Sigmoid colon (tissue), 7 donors: ENCODE data around the gene NRXN3. TPM values are rescaled to one million over a fixed set of nuclear protein-coding genes. Genes with fewer than 3 reads are reported as not detected.

Experiments used
- DNase-seq: peaks from one replicate; pipeline ENCODE4 v3.0.0-alpha.2; 2019
- H3K27ac ChIP-seq, 4 donors: fragments of 200-600 bp; sonication (generic); one replicate each; pipeline ENCODE4 v1.5.1; 2016 to 2019; ENCODE audit warnings: mild to moderate bottlenecking in 1 of 4
- H3K27me3 ChIP-seq, 3 donors: fragments of 200-600 bp; sonication (generic); one replicate each; pipeline ENCODE4 v1.5.1; 2019; ENCODE audit warnings: mild to moderate bottlenecking in 1 of 3
- H3K36me3 ChIP-seq, 4 donors: fragments of 200-600 bp; sonication (generic); one replicate each; pipeline ENCODE4 v1.5.1; 2016 to 2019
- H3K4me1 ChIP-seq, 4 donors: fragments of 200-600 bp; sonication (generic); one replicate each; pipeline ENCODE4 v1.5.1; 2017 to 2019
- H3K4me3 ChIP-seq, 4 donors: fragments of 200-600 bp; sonication (generic); one replicate each; pipeline ENCODE4 v1.5.1; 2017 to 2019; ENCODE audit warnings: mild to moderate bottlenecking in 2 of 4, moderate library complexity in 1 of 4
- H3K9me3 ChIP-seq, 4 donors: fragments of 200-600 bp in 3 of 4; sonication (generic) in 3 of 4; one replicate each; pipeline versions ENCODE4 v1.5.1 to v1.6.1; 2013 to 2019
- EP300 ChIP-seq, 4 donors: sonication (generic); formaldehyde crosslinking; IDR thresholded peaks; one replicate each; pipeline ENCODE4 v1.6.1; 2017; ENCODE audit warnings: antibody characterized with exemption in 4 of 4
- POLR2A ChIP-seq, 2 donors: fragments of 450-650 bp; IDR thresholded peaks; one replicate each; pipeline ENCODE4 v1.6.1; 2016; ENCODE audit warnings: antibody characterized with exemption in 2 of 2, mild to moderate bottlenecking in 2 of 2, moderate library complexity in 2 of 2
- POLR2AphosphoS5 ChIP-seq, 4 donors: sonication (generic); formaldehyde crosslinking; IDR thresholded peaks; one replicate each; pipeline ENCODE4 v1.6.1; 2017; ENCODE audit warnings: antibody characterized with exemption in 4 of 4
- WGBS, 2 donors: extraction: QIAGEN DNeasy Blood & Tissue Kit; methylation state at CpG; one replicate each; pipeline ENCODE4 v1.1.7; 2013; 5-methylcytosine and 5-hydroxymethylcytosine counted together
- intact Hi-C: fragments of 100-400 bp; cut with DNase I; formaldehyde crosslinking; loops from one replicate; pipeline ENCODE4 v1.15.1; 2023
- polyA plus RNA-seq, 3 donors: library from polyadenylated mRNA; stranded (reverse); fragments of 200-250 nt; gene quantifications; one replicate each; pipeline ENCODE4 v1.2.3, GENCODE V29; 2013
- total RNA-seq, 4 donors: library from RNA; depleted of rRNA; stranded (reverse); fragments of >200 nt; gene quantifications; one replicate each; pipeline ENCODE4 v1.1.0, GENCODE V29; 2016
- TF ChIP-seq, protein P1 (sequence below), 4 experiments: fragments of 450-650 bp in 3 of 4; fragments of 200-600 bp in 1 of 4; IDR thresholded peaks; one replicate each; pipeline ENCODE4 v1.5.1; 2016 to 2019; ENCODE audit warnings: antibody characterized with exemption in 4 of 4, mild to moderate bottlenecking in 3 of 4, moderate library complexity in 2 of 4
- donor health status: healthy with polysubstance abuse.
- donor health status: Bipolar disorder and iron deficiency.
- donor health status: healthy.

Gene NRXN3
- total and polyA plus RNA-seq, 7 donors = 0.23 to 46.3 (median 23.2) TPM

DNA sequence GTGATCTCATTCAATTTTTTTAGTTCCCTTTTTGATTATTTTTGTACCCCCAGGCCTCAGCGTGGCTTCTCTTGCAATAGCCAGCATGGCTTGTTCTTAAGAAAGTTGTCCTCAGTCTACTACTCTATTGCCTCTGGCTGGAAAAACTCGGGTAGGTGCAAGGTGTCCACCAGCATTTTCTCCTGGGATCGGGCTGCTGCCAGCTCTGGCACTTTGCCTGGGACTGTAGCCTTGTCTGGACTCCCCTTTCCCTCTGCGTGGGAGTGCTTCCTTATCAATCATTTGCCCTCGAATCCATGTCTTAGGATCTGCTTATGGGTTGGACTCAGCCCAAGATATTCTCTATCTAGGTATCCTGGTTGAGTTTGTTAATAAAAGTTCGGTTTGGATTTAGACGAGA, 1267.8 kb downstream of the NRXN3 start:
- Histone ChIP-seq H3K27ac (no peak overlapping the region), H3K4me3 (no peak overlapping the region), H3K9me3 (no peaks in the 10 kb centered on the region), H3K36me3 (no peaks in the 10 kb centered on the region), H3K27me3 (no peaks in the 10 kb centered on the region), H3K4me1 (peaks cover 0 to 34% (median 23%) of the 10 kb centered on the region in 4 donors)
- 77% methylated on average over 7 of the region's 7 CpGs for WGBS, 2 donors
- DNase-seq = no peak
- TF ChIP-seq EP300 (IDR thresholded peaks at IDR 0.05) (no peak), POLR2AphosphoS5 (IDR thresholded peaks at IDR 0.05) (no peak), POLR2A (IDR thresholded peaks at IDR 0.05) (no peak)
- TF ChIP-seq, protein P1, sequence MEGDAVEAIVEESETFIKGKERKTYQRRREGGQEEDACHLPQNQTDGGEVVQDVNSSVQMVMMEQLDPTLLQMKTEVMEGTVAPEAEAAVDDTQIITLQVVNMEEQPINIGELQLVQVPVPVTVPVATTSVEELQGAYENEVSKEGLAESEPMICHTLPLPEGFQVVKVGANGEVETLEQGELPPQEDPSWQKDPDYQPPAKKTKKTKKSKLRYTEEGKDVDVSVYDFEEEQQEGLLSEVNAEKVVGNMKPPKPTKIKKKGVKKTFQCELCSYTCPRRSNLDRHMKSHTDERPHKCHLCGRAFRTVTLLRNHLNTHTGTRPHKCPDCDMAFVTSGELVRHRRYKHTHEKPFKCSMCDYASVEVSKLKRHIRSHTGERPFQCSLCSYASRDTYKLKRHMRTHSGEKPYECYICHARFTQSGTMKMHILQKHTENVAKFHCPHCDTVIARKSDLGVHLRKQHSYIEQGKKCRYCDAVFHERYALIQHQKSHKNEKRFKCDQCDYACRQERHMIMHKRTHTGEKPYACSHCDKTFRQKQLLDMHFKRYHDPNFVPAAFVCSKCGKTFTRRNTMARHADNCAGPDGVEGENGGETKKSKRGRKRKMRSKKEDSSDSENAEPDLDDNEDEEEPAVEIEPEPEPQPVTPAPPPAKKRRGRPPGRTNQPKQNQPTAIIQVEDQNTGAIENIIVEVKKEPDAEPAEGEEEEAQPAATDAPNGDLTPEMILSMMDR (IDR thresholded peaks at IDR 0.05) = no peak
- intact Hi-C loops = no loop called here

DNA sequence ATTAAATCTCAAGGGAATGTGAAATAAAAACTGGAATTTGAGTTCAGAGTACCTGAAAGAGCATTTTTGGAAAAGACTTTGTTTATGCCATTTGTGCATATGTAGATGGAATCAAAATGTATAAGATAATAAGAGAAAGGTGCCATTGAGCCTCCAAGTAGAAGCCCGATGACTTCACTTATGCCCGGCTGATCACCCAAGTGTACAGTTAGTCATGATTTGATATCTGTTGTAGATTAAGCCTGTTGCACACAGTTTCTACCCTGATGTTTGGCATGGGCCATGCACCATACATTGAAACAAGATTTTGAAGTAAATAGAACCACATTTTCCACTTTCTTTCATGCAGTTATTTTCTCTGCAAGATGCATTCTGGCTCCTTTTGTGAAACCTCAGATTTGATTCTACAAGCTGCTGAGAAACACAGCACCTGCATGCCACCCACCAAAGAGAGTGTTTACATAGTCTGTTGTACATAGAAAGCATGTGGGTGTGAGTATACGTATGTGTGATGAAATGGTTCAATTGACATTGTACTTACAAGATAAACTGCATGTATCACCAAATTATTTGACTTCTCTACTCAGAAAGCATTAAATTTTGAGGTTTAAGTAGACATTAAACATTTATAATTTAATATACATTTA, 1268.6 kb downstream of the NRXN3 start:
- TF ChIP-seq EP300 (IDR thresholded peaks at IDR 0.05) (no peak), POLR2AphosphoS5 (IDR thresholded peaks at IDR 0.05) (no peak), POLR2A (IDR thresholded peaks at IDR 0.05) (no peak)
- TF ChIP-seq, protein P1 (IDR thresholded peaks at IDR 0.05) = no peak
- DNase-seq = no peak
- Histone ChIP-seq H3K36me3 (no peaks in the 10 kb centered on the region), H3K27me3 (no peaks in the 10 kb centered on the region), H3K4me1 (peaks cover 0 to 43% (median 32%) of the 10 kb centered on the region in 4 donors), H3K9me3 (no peaks in the 10 kb centered on the region), H3K4me3 (no peak overlapping the region), H3K27ac (no peak overlapping the region)
- WGBS, 2 donors = 87 to 91% methylated on average over 3 of the region's 3 CpGs
- intact Hi-C loops = no loop called here

DNA sequence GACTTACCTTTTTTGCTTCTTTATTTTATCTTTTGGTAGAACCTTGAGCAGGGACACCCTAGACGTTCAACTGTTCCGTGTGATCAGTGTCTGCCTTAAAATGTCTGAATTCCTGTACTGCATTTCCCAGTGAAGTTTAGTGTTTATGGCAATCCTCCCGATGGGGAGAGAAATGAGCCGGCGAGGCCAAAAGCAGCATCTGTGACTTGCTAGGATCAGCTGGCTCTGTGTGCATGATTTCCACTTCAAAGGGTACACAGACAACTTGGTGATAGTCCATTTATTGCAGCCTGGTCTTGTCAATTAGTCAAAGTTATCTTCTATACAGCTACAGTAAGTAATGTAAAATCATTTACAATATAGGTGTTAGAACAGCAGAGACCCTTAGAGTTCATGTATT, 1272.6 kb downstream of the NRXN3 start:
- no peak overlapping the region for H3K4me3 ChIP-seq
- H3K4me1 ChIP-seq = peaks cover 0 to 33% (median 22%) of the 10 kb centered on the region in 4 donors
- TF ChIP-seq, protein P1 (IDR thresholded peaks at IDR 0.05) = no peak
- no peak for TF ChIP-seq EP300 (IDR thresholded peaks at IDR 0.05)
- TF ChIP-seq POLR2AphosphoS5 (IDR thresholded peaks at IDR 0.05) = no peak
- no peak for TF ChIP-seq POLR2A (IDR thresholded peaks at IDR 0.05)
- intact Hi-C loops = no loop called here
- no peak for DNase-seq
- H3K9me3 ChIP-seq = no peaks in the 10 kb centered on the region
- peak overlapping the region in 3 of 4 donors; percentile 55 to 64 (median 61) for H3K27ac ChIP-seq
- H3K36me3 ChIP-seq = no peaks in the 10 kb centered on the region
- H3K27me3 ChIP-seq = no peaks in the 10 kb centered on the region
- WGBS, 2 donors = 66 to 77% methylated on average over 5 of the region's 5 CpGs

DNA sequence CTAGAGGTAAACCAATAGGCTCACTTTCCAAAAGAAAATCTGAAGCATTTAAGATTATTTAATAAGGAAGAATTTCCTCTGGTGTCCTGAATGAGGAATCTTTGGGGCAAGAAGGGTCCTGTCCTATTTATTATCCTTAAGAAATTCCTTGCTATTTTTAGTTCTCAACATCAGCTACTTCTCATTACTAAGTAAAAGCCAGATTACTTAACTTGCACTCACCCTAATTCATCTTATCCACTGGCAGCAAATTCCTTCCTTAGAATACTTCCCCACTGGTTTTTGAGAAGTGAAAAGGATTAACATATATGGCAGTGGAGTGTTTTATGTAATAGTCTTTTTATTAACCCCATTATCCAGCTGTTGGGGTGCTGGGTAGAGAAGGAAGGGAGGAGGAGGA, 1273.4 kb downstream of the NRXN3 start:
- H3K4me1 ChIP-seq = peaks cover 0 to 36% (median 25%) of the 10 kb centered on the region in 4 donors
- H3K4me3 ChIP-seq = no peak overlapping the region
- H3K36me3 ChIP-seq = no peaks in the 10 kb centered on the region
- peak overlapping the region in 3 of 4 donors; percentile 55 to 64 (median 61) for H3K27ac ChIP-seq
- TF ChIP-seq, protein P1 (IDR thresholded peaks at IDR 0.05) = no peak
- TF ChIP-seq EP300 (IDR thresholded peaks at IDR 0.05) = no peak
- no peak for TF ChIP-seq POLR2A (IDR thresholded peaks at IDR 0.05)
- no peak for TF ChIP-seq POLR2AphosphoS5 (IDR thresholded peaks at IDR 0.05)
- H3K27me3 ChIP-seq = no peaks in the 10 kb centered on the region
- no peaks in the 10 kb centered on the region for H3K9me3 ChIP-seq
- no peak for DNase-seq
- intact Hi-C loops = no loop called here

DNA sequence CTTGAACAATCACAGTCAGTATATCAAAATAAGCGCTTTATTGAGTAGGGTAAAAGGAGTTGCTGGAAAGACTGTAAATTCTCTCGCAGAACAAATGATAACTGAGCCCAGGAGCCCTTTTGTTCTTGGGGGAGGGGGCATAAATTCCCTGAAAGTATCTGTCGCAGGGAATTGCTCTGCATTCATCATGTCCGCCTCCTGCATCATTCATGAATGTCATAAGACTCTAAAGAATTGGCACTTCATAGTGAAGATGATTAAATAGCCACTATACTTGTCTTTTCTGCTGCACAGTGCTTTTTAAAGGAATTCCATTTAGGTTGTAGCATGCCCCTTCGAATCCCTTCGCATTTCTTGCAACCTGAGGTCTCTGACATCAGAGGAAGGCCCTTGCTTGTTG, 1278.8 kb downstream of the NRXN3 start:
- Histone ChIP-seq H3K27me3 (no peaks in the 10 kb centered on the region), H3K9me3 (no peaks in the 10 kb centered on the region), H3K4me1 (peaks cover 0 to 16% (median 5%) of the 10 kb centered on the region in 4 donors), H3K27ac (no peak overlapping the region), H3K36me3 (no peaks in the 10 kb centered on the region), H3K4me3 (no peak overlapping the region)
- intact Hi-C loops = no loop called here
- TF ChIP-seq POLR2AphosphoS5 (IDR thresholded peaks at IDR 0.05) = no peak
- TF ChIP-seq EP300 (IDR thresholded peaks at IDR 0.05) = no peak
- TF ChIP-seq, protein P1 (IDR thresholded peaks at IDR 0.05) = no peak
- no peak for TF ChIP-seq POLR2A (IDR thresholded peaks at IDR 0.05)
- no peak for DNase-seq
- WGBS, 2 donors = 86 to 91% methylated on average over 6 of the region's 6 CpGs
